ENCODE results near the gene IGF1R. TPM values are rescaled to one million over a fixed set of nuclear protein-coding genes. Genes with fewer than 3 reads are reported as not detected.
"Not testable (repeated sequence)": the region's sequence is repeated elsewhere in the genome, so short reads cannot be mapped to it uniquely, and the experiment has no call there.

The IGF1R gene
- total RNA-seq, 1 donor from 2014 or later = 85.9 TPM

DNA sequence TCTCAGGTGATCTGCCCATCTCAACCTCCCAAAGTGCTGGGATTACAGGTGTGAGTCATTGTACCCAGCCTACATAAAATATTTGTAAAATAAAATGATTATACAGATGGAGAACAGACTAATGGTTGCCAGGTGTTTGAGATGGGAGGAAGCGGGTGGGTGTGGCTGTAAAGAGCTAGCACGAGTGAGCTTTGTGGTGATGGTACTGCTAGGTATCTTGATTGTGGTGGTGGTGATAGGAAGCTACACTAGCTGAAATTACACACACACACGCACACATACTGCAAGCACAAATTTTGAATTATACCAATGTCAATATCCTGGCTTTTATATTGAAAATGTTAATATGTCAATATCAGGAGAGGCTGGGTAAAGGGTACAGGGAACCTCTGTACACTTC lies 353.9 kb downstream of the IGF1R start:
- ATAC-seq (no peak), DNase-seq (ENCODE audit: low spot score) (no peak)
- intact Hi-C loops (cut with DNase I) = no loop called here

DNA sequence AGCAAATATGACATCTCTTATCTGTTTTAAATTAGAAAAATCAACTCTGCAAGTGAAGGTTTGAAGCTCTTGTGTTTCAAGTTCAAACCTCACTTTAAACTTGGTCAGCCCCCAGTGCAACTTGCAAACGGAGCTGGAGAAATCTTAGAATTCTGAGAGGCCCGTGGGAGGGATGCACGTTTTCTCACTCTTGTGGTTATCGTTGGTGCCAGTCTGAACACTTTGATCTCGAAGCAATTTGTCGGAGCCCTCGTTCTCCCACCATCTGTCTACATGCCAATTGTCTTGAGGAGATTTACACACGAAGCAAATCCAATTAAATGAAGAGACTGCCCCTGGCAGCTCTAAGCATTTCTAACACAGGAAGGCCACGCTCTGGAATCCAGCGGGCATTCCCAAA lies 355.0 kb downstream of the IGF1R start:
- intact Hi-C loops (cut with DNase I); DNase-seq (ENCODE audit: low spot score); ATAC-seq: not testable (repeated sequence)

DNA sequence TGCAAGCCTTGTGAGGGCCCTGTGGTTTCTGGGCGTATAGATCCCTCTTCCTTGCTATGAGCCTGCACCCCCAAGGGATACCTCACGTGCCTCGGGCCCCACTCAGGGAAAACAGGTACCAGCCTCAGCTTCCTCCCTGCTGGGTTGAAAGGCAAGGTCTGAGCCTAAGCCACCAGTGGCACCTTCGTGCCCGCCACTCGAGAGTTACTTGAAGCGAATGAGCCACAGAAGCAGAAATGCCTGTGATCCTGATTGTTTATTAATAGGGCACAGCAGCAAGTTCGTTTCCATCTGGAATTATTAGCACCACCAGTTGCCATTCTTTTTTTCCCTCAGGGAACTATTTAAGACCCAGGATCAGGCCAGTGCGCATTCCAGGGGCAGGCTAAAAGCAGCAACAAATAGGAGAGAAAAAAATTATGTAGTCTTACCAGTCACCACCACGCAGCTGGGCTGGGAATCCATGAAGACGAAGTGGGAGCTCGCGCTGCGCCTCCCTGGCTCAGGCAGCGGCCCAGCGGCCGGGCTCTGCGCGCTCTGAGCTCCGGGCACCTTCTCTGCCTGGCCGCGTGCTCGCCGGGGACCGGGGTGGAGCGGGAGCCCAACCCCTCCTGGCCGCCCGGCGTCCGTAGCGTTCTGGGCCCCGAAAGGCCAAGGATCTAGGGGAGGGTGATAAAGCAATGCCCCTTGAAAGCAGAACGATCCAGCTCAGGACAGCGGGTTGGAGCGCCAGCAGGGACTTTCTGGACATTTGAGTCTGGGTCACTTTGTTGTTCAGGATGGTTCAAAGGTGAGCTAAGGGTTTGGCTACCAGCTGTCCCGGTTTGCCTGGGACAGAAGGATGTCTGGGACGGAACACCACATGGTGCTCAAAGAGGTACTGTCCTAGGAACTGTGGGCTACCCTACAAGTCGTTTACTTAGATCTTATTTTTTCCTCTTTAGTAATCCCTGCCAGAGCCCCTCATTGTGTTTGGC lies 356.9 kb downstream of the IGF1R start:
- intact Hi-C loops (cut with DNase I); DNase-seq (ENCODE audit: low spot score); ATAC-seq: not testable (repeated sequence)

DNA sequence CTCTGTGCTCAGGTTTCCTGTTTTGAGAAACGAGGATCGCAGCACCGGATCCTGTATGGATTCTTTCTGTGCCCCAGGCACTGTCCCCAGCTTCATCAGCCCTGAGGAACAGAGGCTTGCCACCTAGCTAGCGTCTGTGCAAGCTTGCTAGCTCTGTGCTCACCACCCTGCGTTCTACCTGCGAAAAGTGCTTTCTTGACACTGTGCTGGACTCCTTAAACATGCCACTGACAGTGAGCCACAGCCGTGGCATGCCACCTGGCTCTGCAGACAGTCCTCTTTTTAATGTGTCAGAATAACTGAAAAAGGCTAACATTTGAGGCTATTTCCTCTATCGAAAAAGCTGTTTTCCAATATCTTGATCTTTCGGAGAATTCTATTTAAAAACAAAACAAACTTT lies 357.8 kb downstream of the IGF1R start:
- no peak for ATAC-seq

DNA sequence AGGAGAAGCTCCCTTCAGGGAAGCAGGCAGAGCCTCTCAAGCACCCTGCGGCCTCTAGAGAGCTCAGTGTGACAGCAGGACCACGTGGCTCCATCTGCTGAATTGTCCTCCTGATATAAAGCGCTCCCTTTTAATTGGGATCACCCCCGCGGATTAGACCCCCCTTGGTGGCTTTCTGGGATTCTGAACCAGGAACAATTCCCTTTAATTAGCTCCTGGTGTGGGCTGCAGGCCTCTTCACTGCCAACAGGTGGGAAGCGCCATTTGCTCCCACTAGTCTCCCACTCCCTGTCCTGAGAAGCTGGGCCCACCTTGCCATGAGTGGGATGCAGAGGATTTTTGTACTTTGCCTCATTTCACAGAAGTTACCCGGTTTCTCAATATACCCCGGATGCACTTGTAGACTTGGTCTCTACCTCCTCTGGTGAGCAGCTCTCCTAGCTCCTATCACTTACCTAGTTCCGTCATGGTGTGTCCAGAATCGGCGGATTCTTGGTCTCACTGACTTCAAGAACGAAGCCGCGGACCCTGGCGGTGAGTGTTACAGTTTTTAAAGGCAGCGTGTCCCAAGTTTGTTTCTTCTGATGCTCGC lies 358.7 kb downstream of the IGF1R start:
- no peak for DNase-seq (ENCODE audit: low spot score)
- no peak for ATAC-seq
- intact Hi-C loops (cut with DNase I) = no loop called here

More for the DNA sequence above, 357.8 kb downstream of the IGF1R start:
- no peak for DNase-seq (ENCODE audit: low spot score)
- intact Hi-C loops (cut with DNase I) = no loop called here

DNA sequence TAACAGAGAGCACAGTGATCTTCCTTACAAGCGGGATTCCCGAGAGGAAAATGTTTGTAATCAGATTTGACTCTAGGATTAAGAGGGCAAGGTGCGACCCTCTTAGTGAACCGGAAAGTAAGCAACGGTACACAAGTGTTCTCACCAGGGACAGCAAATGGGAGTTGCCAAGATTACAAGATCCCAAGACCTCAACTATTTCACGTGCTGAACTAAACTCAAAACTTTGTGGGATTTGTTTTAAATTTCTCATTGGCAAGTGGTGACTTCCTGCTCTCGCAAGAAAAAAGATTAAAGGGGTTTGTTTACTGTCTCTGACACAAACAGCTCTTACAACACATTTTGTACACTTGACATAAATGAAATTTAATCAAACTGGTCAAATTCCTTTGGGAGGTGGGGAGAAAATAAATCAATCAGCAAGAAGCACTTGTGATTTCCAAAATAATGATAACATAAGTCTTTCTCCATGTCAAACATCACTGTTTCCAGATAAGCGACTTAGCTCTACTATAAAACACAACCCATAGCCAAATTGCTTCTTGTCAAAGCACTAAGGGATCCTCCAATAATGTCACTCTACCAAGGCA lies 361.5 kb downstream of the IGF1R start:
- peak; percentile 32 for ATAC-seq
- intact Hi-C loops (cut with DNase I) = no loop called here
- DNase-seq (ENCODE audit: low spot score) = no peak

DNA sequence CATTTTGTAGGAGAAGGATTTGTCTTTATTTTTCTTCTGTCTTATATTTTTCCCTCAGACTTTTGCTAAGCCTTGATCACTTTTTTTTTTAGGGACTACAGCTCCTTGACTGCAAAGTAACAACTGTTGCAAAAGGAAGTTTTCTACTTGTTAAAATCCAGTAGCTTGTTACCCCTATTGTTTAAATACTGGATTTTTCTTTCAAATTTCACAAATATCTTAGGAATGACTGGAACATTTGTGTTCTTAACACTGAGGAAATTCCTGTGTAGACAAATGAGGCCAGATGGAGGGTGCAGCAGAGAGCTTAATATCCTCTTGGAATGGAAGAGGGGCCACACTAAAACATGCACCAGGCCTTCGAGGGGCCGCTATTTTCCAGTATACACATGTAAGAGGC lies 362.4 kb downstream of the IGF1R start:
- no peak for ATAC-seq
- intact Hi-C loops (cut with DNase I) = no loop called here
- DNase-seq (ENCODE audit: low spot score) = no peak

Small RNA genes within 50 kb of the gene (microRNA-seq; reads per million reads assigned to microRNA genes)
- 1.1 reads per million for gene MIR4714

Data from sciatic nerve (tissue), 2 donors.